Islet precursor cell (in vitro differentiated cells): ENCODE measurements around the gene ING1.
"Not testable (repeated sequence)": the region's sequence is repeated elsewhere in the genome, so short reads cannot be mapped to it uniquely, and the experiment has no call there.

ENCODE experiments used
- DNase-seq: peaks from one replicate; pipeline ENCODE4 v3.0.0-alpha.2; 2018

Gene ING1

GRCh38 chr13:110719036-110719710 lies 5.7 kb downstream of the ING1 start:
- DNase-seq = no peak

- DNase-seq = no peak
These were observed 9.5 kb downstream of the ING1 start for GRCh38 chr13:110722971-110723370.

DNA sequence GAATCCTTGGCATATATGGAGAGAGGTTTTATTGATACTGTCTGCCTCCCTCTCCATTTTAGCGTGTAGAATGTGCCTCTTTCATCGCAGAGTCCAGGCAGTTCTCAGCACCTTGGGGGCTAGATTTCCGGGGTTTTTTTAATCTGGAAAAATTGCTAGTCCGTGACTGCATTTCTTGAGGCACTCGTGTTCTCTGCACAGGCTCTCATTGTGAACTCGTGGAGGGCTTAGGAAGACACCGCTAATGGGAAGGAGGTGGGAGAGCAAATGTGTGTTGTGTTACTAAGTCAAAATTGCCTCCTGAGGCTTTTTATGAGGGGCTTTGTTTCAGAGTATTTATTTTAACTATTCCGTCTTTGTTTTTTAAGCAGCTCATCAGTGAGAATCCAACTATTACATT lies 10.1 kb downstream of the ING1 start:
- DNase-seq = no peak

DNA sequence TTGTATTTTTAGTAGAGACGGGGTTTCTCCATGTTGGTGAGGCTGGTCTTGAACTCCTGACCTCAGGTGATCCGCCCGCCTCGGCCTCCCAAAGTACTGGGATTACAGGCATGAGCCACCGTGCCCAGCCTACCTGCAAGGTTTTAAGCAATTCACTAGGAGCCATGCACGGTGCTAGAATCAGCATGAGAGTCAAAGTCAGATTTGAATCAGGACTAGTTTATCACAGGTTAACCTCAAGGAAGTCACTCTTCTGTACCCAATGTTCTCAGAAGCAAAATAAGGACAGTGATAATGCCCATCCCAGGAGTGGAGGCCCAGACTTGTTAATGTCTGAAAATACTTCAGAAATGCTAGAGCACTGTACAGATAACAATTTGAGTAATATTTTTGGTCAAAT lies 12.7 kb downstream of the ING1 start:
- DNase-seq = not testable (repeated sequence)

GRCh38 chr13:110726726-110727125 lies 13.2 kb downstream of the ING1 start:
- no peak for DNase-seq

- no peak for DNase-seq
These were observed 17.6 kb downstream of the ING1 start for GRCh38 chr13:110731072-110731471.

DNA sequence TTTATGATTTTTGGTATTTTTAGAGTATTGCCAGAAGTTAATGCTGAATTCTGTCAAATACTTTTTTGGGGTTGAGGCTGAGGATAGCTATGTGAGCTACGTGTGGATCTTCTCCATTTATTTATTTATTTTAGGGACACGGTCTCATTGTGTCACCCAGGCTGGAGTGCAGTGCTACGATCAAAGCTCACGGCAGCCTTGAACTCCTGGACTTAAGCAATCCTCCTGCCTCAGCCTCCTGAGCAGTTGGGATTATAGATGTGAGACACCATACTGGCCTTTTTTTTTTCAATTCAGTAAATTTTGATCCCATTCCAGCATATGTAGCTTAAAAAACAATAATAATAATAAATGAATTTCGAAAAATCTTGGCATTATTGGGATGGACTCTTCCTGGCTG lies 21.1 kb downstream of the ING1 start:
- no peak for DNase-seq

GRCh38 chr13:110737555-110737954 lies 24.1 kb downstream of the ING1 start:
- no peak for DNase-seq

- no peak for DNase-seq
These were observed 30.2 kb downstream of the ING1 start for GRCh38 chr13:110743687-110744086.

DNA sequence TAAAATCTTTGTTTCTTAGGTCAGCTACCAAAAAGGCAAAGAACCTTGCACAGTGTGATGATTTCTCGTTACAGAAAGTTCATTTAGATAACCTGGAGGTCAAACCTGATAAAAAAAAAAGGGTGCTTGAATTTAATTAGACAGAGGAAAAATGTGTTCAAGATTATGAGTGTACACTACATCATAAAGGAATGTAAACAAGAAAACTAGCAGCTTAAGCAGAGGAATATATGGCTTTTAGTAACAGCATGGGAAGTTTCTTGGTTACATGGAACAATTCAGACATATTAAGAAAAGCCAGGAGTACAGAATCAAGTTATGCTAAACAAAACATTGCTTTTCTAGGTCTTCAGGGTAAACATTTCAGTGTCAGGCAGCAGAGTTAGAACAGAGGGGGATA lies 32.9 kb downstream of the ING1 start:
- no peak for DNase-seq

- DNase-seq = no peak
These were observed 34.8 kb downstream of the ING1 start for GRCh38 chr13:110748271-110748670.

- no peak for DNase-seq
These were observed 42.7 kb downstream of the ING1 start for GRCh38 chr13:110756219-110756631.

- DNase-seq = no peak
These were observed 43.8 kb downstream of the ING1 start for GRCh38 chr13:110757296-110757695.

GRCh38 chr13:110758195-110758805 lies 44.8 kb downstream of the ING1 start:
- DNase-seq = no peak

DNA sequence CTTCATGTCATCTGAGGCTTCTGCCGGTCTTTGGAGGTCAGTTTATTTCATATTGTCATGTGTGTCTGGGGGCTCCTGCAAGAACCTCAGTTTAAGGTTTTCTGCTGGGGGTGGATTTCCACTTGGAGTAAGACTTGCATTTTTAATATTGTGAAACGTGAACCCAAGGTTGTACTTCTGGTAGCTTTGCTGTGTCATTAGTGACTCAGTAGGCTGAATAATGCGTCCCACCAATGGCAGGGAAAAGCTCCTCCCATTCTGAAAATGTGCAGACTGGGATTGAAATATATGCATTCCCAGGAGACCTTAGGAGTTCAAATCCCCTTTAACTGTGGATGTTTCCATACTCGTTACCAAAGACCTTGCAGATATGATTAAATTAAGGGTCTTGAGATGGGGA lies 46.2 kb downstream of the ING1 start:
- DNase-seq = no peak

DNA sequence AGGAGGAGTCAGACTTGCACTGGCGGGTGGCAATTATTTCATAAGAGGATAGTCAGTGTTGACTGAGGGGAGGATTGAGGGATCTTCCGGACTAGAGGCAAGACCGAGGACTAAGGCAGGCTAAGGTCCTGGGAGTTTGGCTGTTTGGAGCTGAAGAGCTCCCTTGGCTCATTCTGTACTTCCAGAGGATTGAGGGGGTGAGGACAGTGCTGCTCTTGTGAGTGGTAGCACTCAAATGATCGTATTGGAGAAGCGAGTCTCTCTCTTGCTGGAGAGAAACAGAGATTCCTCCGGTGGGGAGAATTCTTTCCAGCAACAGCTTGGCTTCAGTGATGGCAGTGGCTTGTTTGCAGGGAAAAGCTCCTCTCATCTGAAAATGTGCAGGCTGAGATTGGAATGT lies 47.1 kb downstream of the ING1 start:
- no peak for DNase-seq

- DNase-seq = no peak
These were observed 53.4 kb downstream of the ING1 start for GRCh38 chr13:110766671-110767430.

- DNase-seq = no peak
These were observed 54.0 kb downstream of the ING1 start for GRCh38 chr13:110767476-110767875.

GRCh38 chr13:110769097-110769496 lies 55.6 kb downstream of the ING1 start:
- no peak for DNase-seq

DNA sequence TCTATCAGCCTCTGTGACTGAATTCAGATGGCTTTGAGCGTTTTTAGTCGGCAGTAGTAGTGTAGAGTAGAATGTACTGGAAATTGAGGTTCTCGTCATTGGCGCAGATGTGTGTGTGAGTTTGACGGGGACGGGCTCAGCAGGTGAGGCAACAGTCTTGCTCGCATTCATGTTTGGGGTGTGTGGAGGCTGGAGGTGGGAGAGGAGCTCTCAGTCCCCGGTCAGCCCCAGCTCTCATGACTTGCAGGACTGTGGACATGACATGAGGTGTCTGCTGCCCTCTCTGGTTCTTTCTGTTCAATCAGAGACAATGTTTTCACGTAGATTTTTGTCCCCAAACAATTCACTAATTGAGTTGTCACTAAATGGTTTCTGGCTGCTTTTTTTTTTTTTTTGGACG lies 57.2 kb downstream of the ING1 start:
- no peak for DNase-seq

GRCh38 chr13:110771194-110771593 lies 57.7 kb downstream of the ING1 start:
- DNase-seq = no peak

DNA sequence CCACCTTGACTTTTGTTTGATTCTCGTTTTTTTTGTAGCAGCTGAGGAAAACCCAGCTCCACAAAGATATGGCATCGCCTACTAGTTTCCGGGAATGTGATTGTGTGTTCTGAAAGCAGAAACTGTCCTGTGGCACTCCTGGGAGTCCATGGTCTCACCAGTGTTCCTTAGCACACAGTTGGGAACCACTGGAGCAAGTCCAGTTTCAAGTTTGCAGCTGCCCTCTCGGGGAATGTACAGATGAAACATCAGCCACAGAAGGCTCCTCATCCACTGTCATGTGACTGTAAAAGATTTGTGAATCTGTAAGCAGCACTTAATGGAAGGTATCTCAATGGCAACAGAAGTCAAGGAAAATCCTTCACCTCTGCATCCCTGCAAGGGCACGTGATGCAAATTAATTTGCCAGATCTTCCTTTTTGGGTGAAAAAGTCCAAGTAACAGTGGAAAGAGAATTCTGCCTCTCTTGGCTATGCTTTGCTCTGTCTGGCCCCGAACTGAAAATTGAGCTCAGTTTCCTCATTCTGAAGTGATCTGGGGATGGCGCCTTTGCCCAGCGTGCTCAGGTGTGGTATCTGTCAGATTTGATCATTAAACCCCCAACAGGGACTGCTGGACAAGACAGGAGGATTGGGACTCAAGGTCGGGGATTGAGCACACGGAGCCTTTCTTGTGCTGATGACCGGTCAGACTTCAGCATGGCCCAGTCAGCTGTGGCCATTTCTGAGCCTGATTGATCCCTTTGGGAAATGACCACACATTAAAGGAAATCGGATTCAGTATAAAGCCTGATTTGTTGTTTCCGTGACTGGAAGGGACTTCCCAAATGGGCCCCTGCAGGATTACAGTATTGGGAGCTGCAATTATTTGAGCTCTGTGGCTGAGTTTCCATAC lies 58.8 kb downstream of the ING1 start:
- DNase-seq = no peak
